Measurements from ENCODE around the gene PRPH2.
"Not testable (repeated sequence)": the region's sequence is repeated elsewhere in the genome, so short reads cannot be mapped to it uniquely, and the experiment has no call there.

The PRPH2 gene

DNA sequence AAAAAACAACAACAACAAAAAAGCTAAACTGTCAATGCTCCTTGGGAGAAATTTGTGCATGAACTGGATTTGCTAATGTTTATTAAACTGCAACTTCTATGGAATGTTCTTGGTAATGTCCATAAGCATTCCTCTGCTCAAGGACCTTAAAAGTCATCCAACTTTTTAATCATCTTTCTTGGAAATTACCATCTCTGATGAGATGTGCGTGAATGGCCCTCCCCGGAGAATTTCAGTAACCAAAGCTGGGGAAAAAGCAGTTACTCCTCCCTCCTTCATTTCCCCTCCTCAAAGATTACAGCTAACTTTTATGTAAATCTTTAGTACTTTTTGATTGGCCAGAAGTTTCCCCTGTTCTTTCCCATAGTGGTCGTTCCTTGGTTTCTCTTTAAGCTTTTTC lies 18.3 kb upstream of the PRPH2 start:
- DNase-seq: no peak

DNA sequence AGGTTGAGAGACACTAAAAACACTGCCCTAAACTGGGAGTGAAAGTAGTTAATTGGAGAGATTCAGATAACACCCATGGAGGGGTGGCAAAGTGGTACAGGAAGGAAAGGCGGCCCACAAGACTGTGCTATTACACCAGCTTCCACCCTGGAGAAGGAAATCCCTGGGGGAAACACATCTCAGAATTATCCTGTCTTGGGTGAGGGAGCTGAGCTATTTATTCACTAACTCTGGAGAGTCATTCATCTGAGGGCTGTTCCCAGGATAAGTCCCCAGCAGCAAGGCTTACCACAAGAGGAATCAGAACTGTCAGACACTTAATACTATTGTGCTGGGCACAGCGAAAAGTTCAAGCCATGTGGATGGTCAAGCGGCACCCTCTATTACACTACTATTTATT lies 13.6 kb upstream of the PRPH2 start:
- no peak for DNase-seq

DNA sequence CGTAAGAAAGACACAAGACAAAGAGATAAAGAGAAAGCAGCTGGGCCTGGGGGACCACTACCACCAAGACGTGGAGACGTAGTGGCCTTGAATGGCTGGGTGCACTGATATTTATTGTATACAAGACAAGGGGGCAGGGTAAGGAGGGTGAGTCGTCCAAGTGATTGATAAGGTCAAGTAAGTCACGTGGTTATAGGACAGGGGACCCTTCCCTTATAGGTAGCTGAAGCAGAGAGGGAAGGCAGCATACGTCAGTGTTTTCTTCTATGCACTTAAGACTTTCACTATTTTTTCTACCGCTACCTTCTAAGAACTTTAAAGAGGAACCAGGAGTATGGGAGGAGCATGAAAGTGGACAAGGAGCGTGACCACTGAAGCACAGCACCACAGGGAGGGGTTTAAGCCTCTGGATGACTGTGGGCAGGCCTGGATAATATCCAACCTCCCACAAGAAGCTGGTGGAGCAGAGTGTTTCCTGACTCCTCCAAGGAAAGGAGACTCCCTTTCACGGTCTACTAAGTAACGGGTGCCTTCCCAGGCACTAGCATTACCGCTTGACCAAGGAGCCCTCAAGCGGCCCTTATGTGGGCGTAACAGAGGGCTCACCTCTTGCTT lies 11.6 kb upstream of the PRPH2 start:
- not testable (repeated sequence) for DNase-seq

DNA sequence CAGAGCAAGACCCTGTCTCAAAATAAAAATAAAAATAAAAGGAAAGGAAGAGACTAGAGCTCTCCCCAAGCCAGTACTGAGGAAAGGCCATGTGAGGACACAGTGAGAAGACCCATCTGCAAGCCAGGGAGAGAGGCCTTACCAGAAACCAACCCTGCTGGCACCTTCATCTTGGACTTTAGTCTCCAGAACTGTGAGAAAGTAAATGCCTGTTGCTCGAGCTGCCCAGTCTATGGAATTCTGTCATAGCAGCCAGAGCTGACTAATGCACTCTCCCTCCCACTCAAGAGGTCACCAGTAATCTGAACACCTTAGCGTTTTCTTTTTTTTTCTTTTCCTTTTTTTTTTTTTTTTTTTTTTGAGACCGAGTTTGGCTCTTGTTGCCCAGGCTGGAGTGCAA lies 7.3 kb upstream of the PRPH2 start:
- DNase-seq: no peak

DNA sequence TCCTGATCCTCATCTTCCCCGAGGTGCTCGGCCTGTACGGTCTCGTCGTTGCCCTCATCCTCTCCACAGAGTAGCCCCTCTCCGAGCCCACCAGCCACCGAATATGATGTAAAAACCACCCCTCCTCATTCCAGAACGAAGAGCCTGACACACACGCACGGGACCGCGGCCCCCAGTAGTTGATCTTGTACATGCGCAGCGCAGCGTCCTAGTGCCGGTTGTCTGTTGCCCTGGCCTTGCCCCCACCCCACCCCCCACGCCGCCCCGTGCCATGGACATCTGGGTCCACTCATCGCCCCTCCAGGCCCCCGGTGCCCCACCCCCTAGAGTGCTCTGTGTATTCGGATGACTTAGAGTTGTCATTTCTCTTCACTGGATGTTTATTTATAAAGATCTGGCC lies 5.2 kb upstream of the PRPH2 start:
- DNase-seq: no peak

DNA sequence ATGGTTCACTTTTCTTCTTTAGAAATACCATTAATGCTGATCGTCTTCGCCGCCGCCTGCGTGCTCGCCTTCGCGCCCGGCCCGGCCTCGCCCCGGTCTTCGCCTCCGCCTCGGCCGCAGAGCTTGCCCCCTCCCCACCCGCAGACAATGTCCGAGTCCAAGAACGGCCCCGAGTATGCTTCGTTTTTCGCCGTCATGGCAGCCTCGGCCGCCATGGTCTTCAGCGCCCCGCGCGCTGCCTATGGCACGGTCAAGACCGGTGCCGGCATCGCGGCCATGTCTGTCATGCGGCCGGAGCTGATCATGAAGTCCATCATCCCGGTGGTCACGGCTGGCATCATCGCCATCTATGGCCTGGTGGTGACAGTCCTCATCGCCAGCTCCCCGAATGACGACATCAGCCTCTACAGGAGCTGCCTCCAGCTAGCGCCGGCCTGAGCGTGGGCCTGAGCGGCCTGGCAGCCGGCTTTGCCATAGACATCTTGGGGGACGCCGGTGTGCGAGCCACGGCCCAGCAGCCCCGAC lies 4.8 kb upstream of the PRPH2 start:
- peak; percentile 8 for DNase-seq

DNA sequence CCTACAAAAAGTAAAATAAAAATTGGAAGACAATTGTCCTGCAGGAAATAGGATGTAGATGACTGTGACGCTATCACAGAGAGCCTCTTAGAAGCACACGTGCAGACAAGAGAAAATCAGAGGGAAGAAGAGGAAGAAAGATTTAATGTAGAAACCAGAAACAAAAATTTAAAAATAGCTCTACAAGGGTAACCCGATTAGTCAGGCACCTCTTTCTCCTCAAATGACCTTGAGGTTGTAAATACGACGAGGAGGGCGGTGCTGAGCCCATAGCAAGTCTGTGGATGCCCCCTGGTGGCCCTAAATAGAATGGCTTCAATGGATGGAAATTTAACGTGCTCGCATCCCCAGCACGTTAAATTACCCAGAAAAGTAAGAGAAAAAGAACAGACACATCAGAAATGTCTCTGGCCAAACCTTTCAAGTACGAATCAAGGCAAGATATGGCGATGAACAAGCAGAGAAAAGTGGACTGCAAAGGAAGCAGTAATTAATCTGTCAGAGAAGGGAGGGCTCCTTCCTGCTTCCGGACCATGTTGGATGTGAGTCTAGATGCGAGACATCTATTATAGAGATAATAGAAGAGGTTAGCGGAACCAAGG lies 4.2 kb upstream of the PRPH2 start:
- DNase-seq: peak; percentile 76

DNA sequence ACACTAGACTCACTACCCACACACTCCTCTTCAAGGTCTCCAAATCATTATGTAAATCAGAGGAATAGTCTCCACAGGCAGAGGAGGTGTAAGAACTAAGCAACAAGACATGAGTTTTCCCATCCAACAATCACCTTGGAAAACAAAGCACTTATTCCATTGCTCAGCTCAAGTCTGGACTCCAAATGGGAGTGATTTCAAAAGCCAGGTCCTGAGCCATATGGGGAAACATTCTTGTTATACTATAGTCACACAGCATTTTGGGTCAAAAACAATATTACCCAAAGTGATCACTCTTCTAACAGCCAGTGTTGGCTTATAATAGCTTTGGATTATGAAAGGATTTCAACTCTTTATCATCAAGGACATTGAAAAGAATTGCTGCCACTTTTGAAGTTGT lies 3.6 kb upstream of the PRPH2 start:
- DNase-seq: no peak

DNA sequence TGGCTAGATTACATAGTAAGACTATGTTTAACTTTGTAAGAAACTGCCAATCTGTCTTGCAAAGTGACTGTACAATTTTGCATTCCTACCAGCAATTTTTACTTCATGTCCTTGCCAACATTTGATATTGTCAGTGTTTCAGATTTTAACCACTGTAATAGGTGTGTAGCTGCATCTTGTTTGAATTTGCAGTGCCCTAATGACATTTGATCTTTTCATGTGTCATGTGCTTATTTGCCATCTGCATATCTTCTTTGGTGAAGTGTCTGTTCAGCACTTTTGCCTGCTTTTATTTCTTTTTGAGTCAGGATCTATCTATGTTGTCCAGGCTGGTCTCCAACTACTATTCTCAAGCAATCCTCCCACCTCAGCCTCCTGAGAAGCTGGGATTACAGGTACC lies 2.4 kb upstream of the PRPH2 start:
- no peak for DNase-seq

DNA sequence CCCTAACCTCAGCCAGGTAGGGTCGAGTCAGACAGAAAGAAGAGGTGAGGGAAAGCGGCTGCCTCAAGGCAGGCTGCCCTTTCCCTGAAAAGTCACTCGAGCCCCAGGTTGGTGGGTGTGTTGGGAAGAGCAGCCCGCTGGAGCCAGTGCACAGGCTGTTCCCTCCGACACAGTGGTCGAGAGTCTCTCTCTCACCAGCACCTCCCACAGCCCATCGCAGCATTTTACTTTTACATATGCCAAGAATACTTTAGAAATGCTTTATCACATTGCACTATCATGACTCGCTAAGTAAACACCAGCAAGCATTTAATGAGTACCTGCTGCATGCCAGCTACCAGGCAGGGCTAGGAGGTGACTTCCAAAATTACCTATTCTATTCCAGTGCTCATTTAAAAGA lies 1.7 kb downstream of the PRPH2 start:
- DNase-seq: no peak

DNA sequence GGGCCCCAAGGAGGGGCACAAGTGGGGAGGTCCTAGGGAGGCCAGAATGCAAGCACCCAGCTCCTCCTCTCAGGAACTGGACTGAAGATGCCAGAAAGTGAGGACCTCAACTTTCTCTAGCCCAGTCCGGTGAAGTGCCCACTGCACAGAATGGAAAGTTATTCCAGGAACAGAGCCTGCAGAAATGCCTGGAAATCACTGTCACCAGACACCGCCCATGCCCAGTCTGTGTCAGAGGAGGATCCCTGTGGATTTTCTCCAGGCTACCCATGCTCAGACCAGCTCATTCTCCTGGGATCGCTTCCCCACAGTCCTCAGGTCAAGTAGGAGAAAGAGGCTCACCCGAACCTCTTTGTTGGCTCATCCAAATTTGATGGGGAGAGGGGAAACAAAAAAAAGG lies 6.5 kb downstream of the PRPH2 start:
- no peak for DNase-seq

DNA sequence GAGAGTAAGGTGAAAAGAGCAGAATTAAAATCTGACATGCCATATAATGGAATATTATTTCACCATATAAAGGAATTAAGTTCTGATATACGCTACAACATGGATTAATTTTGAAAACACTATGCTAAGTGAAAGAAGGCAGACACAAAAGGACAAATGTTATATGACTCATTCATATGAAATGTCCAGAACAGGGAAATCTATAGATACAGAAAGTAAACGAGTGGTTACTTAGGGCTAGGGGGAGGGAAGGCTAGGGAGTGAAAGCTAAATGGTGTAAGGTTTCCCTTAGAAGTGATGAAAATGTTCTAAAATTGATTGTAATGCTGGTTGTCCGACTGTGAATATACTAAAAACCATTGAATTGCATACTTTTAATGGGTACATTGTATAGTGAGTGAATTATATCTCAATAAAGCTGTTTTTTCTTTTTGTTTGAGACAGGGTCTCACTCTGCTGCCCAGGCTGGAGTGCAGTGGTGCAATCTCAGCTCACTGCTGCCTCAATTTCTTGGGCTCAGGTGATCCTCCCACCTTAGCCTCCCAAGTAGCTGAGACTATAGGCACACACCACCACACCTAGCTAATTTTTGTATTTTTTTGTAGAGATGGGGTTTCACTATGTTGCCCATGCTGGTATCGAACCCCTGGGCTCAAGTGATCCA lies 8.2 kb downstream of the PRPH2 start:
- no peak for DNase-seq

DNA sequence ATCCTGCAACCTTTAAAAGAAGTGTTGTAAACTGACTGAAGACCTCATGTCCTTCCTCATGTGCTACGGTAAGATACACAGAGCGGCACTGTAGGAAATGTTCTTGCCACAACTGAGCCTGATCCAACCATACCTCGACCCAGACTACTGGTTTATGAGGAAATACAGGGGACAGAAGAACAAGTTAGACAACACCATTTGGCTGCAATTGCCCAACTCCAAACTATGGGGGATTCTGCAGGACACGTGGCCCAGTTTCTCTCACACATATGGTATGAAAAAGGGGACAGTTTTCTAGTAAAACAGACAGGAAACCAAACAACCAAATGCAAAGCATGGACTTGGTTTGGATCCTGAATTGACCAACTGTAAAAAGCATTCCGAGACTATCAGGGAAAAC lies 10.5 kb downstream of the PRPH2 start:
- no peak for DNase-seq

DNA sequence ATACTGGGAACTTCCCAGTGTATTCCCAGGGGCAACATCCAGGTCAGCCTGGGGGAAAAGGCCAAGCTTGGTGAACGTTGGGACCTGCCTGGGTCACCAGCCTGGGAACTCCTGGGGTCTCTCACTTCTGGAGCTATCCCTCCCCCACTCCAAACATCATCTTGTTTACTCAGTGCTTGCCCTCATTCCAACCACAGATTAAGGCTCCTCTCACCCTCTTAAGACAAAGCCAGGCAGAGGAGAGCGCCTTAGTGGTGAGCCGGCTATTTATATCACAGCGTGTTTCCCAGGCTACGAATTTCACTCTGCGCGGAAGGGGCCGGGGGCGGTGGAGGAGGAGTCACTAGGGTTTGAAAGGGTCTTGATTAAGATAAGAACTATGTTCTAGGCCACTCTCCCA lies 12.1 kb downstream of the PRPH2 start:
- DNase-seq: no peak

DNA sequence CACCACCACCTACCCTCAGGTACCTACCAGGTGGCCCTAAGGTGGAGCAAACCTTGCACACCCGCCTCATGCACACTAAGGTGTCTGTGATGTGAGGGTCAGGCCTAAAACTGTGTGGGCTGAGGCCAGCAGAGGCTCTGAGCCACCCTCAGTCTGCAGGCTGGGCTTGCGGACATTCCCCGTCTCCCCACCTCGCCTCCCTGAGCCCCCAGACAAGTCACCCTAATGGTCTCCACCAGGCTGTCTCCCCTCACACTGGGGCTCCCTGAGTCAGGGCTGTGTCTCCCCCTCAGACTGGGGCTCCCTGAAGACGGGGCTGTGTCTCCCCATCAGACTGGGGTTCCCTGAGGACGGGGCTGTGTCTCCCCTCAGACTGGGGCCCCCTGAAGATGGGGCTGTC lies 12.5 kb downstream of the PRPH2 start:
- no peak for DNase-seq

DNA sequence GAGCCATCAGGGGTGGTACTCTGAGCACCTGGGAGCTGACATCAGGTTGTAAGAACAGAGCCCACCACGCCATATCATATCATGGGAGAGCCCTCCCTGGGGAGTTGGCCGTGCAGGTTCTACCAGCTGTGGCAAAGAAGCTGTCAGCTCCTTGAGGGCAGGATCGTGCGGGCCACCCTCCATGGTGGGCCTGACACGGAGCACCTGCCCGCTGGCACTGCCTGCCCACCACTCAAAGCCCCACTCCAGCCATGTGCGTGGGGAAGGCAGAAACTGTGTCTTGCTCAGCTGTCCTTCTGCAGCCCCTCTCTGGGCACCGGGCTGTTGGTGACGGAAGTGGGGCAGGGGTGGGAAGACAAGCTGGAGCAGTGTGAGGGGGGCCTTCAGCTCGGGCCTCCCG lies 14.3 kb downstream of the PRPH2 start:
- DNase-seq: no peak

DNA sequence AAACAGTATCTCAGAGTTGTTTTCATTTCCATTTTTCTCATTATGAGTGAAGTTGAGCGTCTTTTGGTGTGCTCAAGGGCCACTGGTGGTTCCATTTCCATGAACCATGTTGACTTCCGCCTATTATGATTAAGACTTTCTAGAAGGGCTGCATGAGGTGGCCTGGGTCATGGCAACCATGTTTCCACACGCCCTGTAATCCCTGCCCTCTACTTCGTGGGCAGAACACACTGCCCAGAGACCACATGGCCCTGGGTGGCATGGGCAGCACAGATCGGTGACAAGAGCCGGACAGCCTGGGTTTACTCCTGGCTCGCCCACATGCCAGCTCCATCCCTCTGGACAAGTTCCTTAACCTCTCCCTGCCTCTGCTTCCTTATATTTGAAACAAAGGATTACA lies 14.8 kb downstream of the PRPH2 start:
- DNase-seq: no peak

DNA sequence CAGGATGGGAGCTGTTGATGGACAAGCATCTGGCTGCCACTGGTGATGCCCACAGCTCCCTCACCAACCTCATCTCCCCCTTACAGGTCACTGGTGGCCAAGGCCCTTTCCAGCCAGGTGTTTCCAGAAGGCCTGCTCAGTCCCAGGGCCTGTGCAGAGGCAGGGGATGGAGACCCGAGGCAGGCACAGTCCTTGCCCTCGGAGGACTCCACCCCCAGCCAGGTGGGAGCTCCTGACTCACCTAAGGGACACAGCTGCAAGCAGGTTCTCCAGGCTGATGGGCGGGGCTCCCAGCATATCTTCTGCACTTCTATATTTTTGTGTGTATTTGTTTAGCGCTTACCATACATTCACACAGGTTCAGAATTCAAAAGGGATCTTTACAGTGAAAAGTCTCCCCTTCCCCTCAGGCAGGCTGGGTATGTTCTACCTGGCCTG lies 17.4 kb downstream of the PRPH2 start:
- no peak for DNase-seq

DNA sequence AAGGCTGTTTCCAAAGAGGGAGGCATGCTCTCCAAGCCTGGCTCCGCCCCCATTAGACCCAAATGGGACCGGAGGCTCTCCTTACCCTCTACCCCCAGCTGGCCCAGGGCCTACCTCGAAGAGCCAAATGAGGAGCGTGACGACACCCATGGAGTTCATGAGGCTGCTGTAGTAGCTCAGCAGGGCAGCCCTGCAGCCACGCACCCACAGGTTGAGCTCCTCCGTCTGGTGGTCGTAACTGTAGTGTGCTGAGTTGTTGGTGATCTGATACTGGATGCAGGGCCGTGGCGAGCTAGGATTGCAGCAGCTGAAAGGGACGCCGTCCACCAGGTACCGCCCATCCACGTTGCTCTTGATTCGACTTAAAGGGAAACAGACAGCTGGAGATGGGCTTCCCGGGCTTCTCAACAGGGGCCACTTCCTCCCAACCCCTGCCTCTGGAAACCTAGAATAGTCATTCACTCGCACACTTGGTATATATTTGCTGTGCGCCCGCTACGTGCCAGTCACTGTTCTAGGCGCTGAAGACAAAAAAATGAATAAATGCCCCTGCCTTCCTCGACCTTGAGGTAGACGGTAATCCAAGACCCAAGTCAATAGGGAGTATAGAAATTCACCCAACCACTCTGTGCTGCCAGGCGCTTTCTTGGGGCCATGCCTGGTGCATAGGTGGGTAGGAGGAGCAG lies 18.0 kb downstream of the PRPH2 start:
- DNase-seq: no peak

DNA sequence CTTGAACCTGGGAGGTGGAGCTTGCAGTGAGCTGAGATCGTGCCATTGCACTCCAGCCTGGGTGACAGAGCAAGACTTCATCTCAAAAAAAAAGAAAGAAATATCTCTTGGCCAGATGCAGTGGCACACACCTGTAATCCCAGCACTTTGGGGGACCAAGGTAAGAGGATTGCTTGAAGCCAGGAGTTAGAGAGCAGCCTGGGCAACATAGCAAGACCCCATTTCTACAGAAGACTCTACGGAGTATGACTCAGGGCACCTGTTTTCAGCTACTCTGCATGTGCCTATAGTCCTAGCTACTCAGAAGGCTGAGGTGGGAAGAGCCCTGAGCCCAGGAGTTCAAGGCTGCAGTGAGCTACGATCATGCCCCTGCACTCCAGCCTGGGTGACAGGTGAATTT lies 19.6 kb downstream of the PRPH2 start:
- not testable (repeated sequence) for DNase-seq

DNA sequence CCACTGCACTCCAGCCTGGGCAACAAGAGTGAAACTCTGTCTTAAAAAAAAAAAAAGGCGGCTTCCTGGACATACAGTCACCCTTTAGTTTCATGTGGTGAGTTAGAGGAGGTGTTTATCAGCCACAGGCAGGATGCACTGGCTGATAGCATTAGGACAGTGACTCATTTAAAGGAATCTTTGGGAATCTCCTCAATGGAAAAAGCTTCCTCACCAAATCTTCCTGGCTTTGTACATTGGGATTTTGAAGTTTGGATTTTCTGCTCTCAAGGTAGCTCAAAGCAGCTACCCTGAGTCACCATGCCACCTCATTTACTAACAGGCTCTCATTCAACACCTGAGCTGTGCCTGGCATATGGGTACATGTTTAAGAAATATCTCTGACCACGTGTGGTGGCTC lies 20.2 kb downstream of the PRPH2 start:
- DNase-seq: no peak

DNA sequence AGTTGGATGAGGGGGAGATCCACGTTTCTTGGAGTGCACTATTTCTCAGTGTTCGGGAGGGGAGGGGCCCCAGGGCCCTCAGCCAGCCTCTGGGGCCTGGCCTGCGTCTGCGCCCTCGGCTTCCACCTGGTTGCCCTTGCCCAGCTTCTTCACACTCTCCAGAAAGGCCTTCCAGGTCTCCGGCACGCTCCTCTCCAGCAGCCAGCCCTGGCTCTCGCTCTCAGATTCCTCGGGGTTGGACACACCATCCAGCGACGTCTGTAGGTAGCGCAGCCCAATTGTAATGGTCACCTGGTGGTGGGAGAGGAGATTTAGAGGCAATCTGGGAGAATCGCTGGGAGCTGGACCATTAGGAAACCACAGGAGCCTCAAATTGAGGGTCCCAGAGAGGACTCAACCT lies 24.2 kb downstream of the PRPH2 start:
- no peak for DNase-seq

DNA sequence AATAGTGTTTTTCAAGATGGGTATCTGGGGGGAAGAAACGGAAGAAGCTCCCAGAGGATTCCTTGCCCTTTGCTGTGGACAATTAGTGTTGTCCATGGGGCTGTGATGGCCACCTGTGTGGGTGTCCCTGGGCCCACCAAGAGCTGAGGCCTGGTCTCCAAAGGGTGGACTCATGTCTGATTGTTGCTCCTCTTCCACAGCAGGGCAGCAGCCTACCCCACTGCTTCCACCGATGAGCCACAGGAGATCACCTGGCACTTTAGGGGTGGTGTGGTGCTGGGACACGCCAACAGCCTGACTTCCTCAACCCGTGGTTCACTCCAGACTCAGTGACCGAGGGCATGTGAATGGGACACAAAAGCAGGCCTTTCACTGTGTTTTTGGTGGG lies 25.1 kb downstream of the PRPH2 start:
- no peak for DNase-seq
